Naive thymus-derived CD4-positive, alpha-beta T cell (primary cell): Measurements from ENCODE around the gene CDX1. TPM values are rescaled to one million over a fixed set of nuclear protein-coding genes. Genes with fewer than 3 reads are reported as not detected.

Experiments used
- ATAC-seq: fragments of 150-1000 bp; cut with Tn5 transposase; 2 replicates; pipeline ENCODE4 v1.10.0; 2021; ENCODE audit warnings: mild to moderate bottlenecking, moderate library complexity
- CTCF ChIA-PET: fragments of 350-600 bp; sonication (Branson Sonifier 250); formaldehyde crosslinking; loops from one replicate; lab custom pipeline; 2021; ENCODE audit warnings: antibody characterized with exemption; lab: Charles Lee
- POLR2A ChIA-PET: fragments of 350-600 bp; sonication (Branson Sonifier 250); formaldehyde crosslinking; loops from one replicate; lab custom pipeline; 2021; ENCODE audit warnings: antibody characterized with exemption, inconsistent platforms; lab: Charles Lee
- DNase-seq, 9 donors: peaks; one replicate each; pipeline versions ENCODE4 v3.0.0 to v3.0.0-alpha.2; 2020 to 2022; ENCODE audit warnings: mixed read lengths in 1 of 9
- H3K27ac ChIP-seq: one replicate; pipeline ENCODE4 v1.7.0; 2013; ENCODE audit warnings: mild to moderate bottlenecking, low read depth, low read length, moderate library complexity
- H3K27me3 ChIP-seq, 2 donors: one replicate each; pipeline ENCODE4 v1.7.0; 2013; ENCODE audit warnings: low read length in 2 of 2, mild to moderate bottlenecking in 2 of 2, moderate library complexity in 2 of 2; ENCODE audit not compliant: control insufficient read depth in 2 of 2, insufficient read depth in 2 of 2
- H3K36me3 ChIP-seq, 3 experiments: 1 replicate in 2 of 3; 2 replicates in 1 of 3; pipeline ENCODE4 v1.7.0; 2013; ENCODE audit warnings: low read length in 3 of 3, mild to moderate bottlenecking in 3 of 3, moderate library complexity in 1 of 3; ENCODE audit not compliant: insufficient read depth in 3 of 3, control insufficient read depth in 2 of 3
- H3K4me1 ChIP-seq, 2 donors: one replicate each; pipeline ENCODE4 v1.7.0; 2013; ENCODE audit warnings: low read length in 2 of 2, mild to moderate bottlenecking in 2 of 2, moderate library complexity in 1 of 2; ENCODE audit not compliant: control insufficient read depth in 2 of 2, insufficient read depth in 2 of 2
- H3K4me3 ChIP-seq: 2 replicates; pipeline ENCODE4 v1.7.0; 2013; ENCODE audit warnings: mild to moderate bottlenecking, low read length
- H3K9me3 ChIP-seq, 3 experiments: 1 replicate in 2 of 3; 2 replicates in 1 of 3; pipeline ENCODE4 v1.7.0; 2013; ENCODE audit warnings: low read length in 3 of 3; ENCODE audit not compliant: control insufficient read depth in 2 of 3
- H3K27ac Mint-ChIP-seq, 9 donors: one replicate each; pipeline ENCODE4 v1.8.0; 2020 to 2022; ENCODE audit warnings: mixed read lengths in 9 of 9, mild to moderate bottlenecking in 8 of 9, moderate library complexity in 5 of 9, inconsistent platforms in 2 of 9
- H3K27me3 Mint-ChIP-seq, 5 donors: one replicate each; pipeline ENCODE4 v1.8.0; 2021 to 2022; ENCODE audit warnings: mixed read lengths in 5 of 5, mild to moderate bottlenecking in 1 of 5
- H3K36me3 Mint-ChIP-seq, 5 donors: one replicate each; pipeline ENCODE4 v1.8.0; 2020 to 2022; ENCODE audit warnings: mixed read lengths in 5 of 5, mild to moderate bottlenecking in 3 of 5, inconsistent platforms in 1 of 5
- H3K4me1 Mint-ChIP-seq, 7 donors: one replicate each; pipeline ENCODE4 v1.8.0; 2020 to 2022; ENCODE audit warnings: mixed read lengths in 7 of 7, mild to moderate bottlenecking in 3 of 7, inconsistent platforms in 1 of 7
- H3K4me3 Mint-ChIP-seq, 10 donors: one replicate each; pipeline ENCODE4 v1.8.0; 2020 to 2022; ENCODE audit warnings: mild to moderate bottlenecking in 10 of 10, mixed read lengths in 10 of 10, moderate library complexity in 6 of 10, inconsistent platforms in 2 of 10
- H3K9me3 Mint-ChIP-seq, 11 donors: one replicate each; pipeline ENCODE4 v1.8.0; 2020 to 2022; ENCODE audit warnings: mixed read lengths in 11 of 11, mild to moderate bottlenecking in 4 of 11, inconsistent platforms in 1 of 11, moderate library complexity in 1 of 11
- intact Hi-C, 2 donors: fragments of 100-400 bp; cut with micrococcal nuclease; formaldehyde crosslinking; loops; one replicate each; pipeline ENCODE4 v1.15.1; 2023
- polyA plus RNA-seq, 2 donors: library from polyadenylated mRNA; unstranded; fragments of 300-500 nt; fragmentation: Illumina TruSeq; gene quantifications; one replicate each; pipeline ENCODE4 v1.2.3, GENCODE V29; 2021
- total RNA-seq, 6 experiments: library from RNA in 5 of 6; stranded (reverse) in 5 of 6; gene quantifications; 1 replicate in 5 of 6; 2 replicates in 1 of 6; pipeline ENCODE4 v1.2.3 and lab custom pipeline; 2021 to 2026

The CDX1 gene
- total and polyA plus RNA-seq, 7 experiments from 2014 or later = not detected

- intact Hi-C loops = no loop called here
- CTCF ChIA-PET = no interaction called here
- no peak for ATAC-seq
Measured at GRCh38 chr5:150131461-150131860, 35.1 kb upstream of the CDX1 start.

DNA sequence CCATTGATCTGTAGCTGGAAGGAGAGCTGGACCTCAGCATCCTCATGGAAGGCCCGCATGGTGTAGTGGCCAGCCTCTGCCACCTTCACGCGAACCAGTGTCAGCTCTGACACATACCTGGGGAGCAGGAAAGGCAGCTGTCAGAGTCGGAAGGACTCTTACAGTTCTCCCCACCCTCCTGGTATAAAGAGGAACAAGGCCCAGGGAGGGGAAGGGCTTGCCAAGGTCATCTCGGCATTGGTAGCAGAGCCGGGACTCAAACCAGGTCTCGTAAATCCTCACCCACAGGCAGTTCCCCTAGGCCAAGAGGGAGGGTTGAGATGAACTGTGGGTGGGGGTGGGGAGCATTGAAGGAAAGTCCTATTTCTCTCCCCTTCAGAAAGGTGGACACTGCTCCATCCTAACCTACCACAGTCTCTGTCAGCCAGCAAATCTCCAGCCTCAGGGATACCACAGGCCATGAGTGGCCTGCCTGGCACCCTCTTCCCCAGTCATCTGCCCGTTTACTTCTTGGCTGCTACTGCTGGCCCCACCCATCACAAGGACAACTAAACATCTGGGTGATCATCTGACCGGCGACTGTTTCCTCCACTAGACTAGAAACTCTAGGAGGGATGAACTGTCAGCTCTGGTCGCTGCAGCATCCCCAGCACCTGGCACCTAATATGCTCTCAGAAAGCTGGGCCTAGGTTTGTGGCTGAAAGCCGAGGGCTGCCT lies 34.4 kb upstream of the CDX1 start:
- Mint-ChIP-seq H3K4me3 (no peak overlapping the region), H3K27ac (peak overlapping the region in 1 of 9 donors; percentile 59), H3K4me1 (peaks cover 0 to 9% (median 0%) of the 10 kb centered on the region in 7 donors), H3K27me3 (peaks cover 0 to 3% (median 0%) of the 10 kb centered on the region in 5 donors), H3K36me3 (peaks cover 0 to 1% (median 0%) of the 10 kb centered on the region in 5 donors), H3K9me3 (no peaks in the 10 kb centered on the region)
- POLR2A ChIA-PET = no interaction called here
- Histone ChIP-seq H3K4me3 (no peak overlapping the region), H3K27me3 (no peaks in the 10 kb centered on the region), H3K4me1 (no peaks in the 10 kb centered on the region), H3K9me3 (no peaks in the 10 kb centered on the region), H3K36me3 (peaks cover 0 to 3% (median 0%) of the 10 kb centered on the region in 3 experiments), H3K27ac (no peak overlapping the region)
- CTCF ChIA-PET = no interaction called here
- DNase-seq (no peak), ATAC-seq (peak; percentile 37)
- intact Hi-C loops = no loop called here

More at GRCh38 chr5:150131461-150131860, 35.1 kb upstream of the CDX1 start:
- Mint-ChIP-seq H3K4me3 (no peak overlapping the region), H3K4me1 (peaks cover 0 to 9% (median 0%) of the 10 kb centered on the region in 7 donors), H3K36me3 (peaks cover 0 to 1% (median 0%) of the 10 kb centered on the region in 5 donors), H3K27me3 (peaks cover 0 to 3% (median 0%) of the 10 kb centered on the region in 5 donors), H3K9me3 (no peaks in the 10 kb centered on the region), H3K27ac (no peak overlapping the region)
- Histone ChIP-seq H3K4me1 (no peaks in the 10 kb centered on the region), H3K4me3 (no peak overlapping the region), H3K27ac (no peak overlapping the region), H3K36me3 (peaks cover 0 to 3% (median 0%) of the 10 kb centered on the region in 3 experiments), H3K27me3 (no peaks in the 10 kb centered on the region), H3K9me3 (no peaks in the 10 kb centered on the region)
- no peak for DNase-seq
- POLR2A ChIA-PET = no interaction called here

DNA sequence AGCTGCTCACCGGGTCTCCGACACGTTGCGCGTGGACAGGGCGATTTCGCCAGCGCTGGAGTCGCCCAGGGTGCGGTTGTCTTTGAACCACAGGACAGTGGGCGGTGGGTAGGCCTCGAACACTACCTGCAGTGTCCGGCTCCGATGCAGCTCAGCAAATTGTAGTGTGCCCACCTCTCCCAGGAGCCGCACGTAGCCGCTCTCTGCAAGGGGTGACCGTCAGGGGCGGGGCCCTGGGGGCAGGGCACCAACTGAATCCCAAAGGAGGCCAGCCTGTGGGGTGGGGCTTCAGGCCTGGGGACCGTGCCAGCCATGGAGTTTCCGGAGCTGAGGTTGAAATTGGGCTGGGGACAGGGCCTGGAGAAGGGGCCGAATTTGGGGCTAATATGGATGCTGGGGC lies 33.8 kb upstream of the CDX1 start:
- ATAC-seq = no peak
- Mint-ChIP-seq H3K36me3 (peaks cover 0 to 1% (median 0%) of the 10 kb centered on the region in 5 donors), H3K27ac (no peak overlapping the region)

DNA sequence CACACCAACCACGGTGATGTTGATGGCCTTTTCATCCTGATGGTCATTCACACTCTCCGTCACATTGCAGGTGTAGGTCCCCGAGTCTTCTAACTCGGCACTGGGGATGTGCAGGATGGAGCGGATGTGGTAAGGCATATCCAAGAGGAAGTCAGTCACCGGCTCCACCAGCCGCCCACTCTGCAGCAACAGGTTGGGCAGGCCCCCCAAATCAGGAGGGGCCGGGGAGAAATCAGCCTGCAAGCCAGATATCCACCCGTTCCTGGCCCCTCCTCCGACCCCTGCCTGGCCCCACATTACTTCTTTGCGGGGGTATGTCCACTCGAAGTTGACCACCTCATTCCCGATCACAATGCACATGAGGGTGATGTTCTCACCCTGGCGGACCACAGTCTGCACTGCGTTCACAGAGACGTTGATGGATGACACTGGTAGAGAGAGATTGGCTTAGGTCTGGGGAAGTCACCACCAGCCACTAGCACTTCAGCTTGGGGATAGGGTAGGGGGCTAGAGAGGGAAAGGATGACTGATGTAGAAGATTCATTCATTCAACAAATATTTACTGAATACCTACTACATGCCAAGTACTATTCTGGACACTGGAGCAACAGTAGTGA lies 32.9 kb upstream of the CDX1 start:
- Mint-ChIP-seq H3K4me1 (peaks cover 0 to 9% (median 0%) of the 10 kb centered on the region in 7 donors), H3K27me3 (no peaks in the 10 kb centered on the region), H3K27ac (no peak overlapping the region), H3K9me3 (no peaks in the 10 kb centered on the region), H3K36me3 (peaks cover 0 to 1% (median 0%) of the 10 kb centered on the region in 5 donors), H3K4me3 (no peak overlapping the region)
- Histone ChIP-seq H3K4me3 (no peak overlapping the region), H3K9me3 (no peaks in the 10 kb centered on the region), H3K27me3 (no peaks in the 10 kb centered on the region), H3K27ac (no peak overlapping the region), H3K36me3 (peaks cover 0 to 3% (median 0%) of the 10 kb centered on the region in 3 experiments), H3K4me1 (no peaks in the 10 kb centered on the region)
- CTCF ChIA-PET = no interaction called here
- DNase-seq = no peak
- intact Hi-C loops = no loop called here
- no peak for ATAC-seq
- POLR2A ChIA-PET = no interaction called here

More for the DNA sequence above, 33.8 kb upstream of the CDX1 start:
- Mint-ChIP-seq H3K9me3 (no peaks in the 10 kb centered on the region), H3K4me3 (no peak overlapping the region), H3K4me1 (peaks cover 0 to 9% (median 0%) of the 10 kb centered on the region in 7 donors), H3K27me3 (peaks cover 0 to 3% (median 0%) of the 10 kb centered on the region in 5 donors)
- intact Hi-C loops = no loop called here
- Histone ChIP-seq H3K4me1 (no peaks in the 10 kb centered on the region), H3K36me3 (peaks cover 0 to 3% (median 0%) of the 10 kb centered on the region in 3 experiments), H3K27ac (no peak overlapping the region), H3K27me3 (no peaks in the 10 kb centered on the region), H3K9me3 (no peaks in the 10 kb centered on the region), H3K4me3 (no peak overlapping the region)
- CTCF ChIA-PET = no interaction called here
- DNase-seq = no peak
- POLR2A ChIA-PET = no interaction called here

DNA sequence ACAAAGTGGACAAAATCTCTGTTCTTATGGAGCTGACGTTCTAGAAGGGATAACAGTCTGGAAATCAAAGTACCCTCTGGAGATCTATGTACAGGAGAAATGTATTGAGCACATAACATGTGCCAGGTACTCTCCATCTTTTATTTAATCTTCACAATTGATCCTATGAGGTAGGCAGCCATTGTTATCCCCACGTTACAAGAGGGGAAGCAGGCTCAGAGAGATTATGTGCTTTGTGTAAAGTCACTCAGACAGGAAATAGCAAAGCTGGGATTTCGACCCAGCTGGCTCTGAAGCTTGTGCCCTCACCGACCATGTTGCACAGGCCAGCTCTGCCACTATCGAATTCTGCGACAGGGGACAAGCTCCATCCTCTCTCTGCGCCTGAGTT lies 32.4 kb upstream of the CDX1 start:
- H3K36me3 ChIP-seq = peaks cover 0 to 3% (median 0%) of the 10 kb centered on the region in 3 experiments
- ChIA-PET POLR2A (no interaction called here), CTCF (no interaction called here)
- Mint-ChIP-seq H3K27me3 (no peaks in the 10 kb centered on the region), H3K27ac (no peak overlapping the region), H3K4me3 (no peak overlapping the region), H3K9me3 (no peaks in the 10 kb centered on the region), H3K36me3 (peaks cover 0 to 1% (median 0%) of the 10 kb centered on the region in 5 donors), H3K4me1 (peaks cover 0 to 9% (median 0%) of the 10 kb centered on the region in 7 donors)
- no peak for DNase-seq
- H3K4me3 ChIP-seq = no peak overlapping the region
- H3K9me3 ChIP-seq = no peaks in the 10 kb centered on the region
- H3K4me1 ChIP-seq = no peaks in the 10 kb centered on the region
- intact Hi-C loops = no loop called here
- H3K27ac ChIP-seq = no peak overlapping the region
- H3K27me3 ChIP-seq = no peaks in the 10 kb centered on the region
- ATAC-seq = no peak

DNA sequence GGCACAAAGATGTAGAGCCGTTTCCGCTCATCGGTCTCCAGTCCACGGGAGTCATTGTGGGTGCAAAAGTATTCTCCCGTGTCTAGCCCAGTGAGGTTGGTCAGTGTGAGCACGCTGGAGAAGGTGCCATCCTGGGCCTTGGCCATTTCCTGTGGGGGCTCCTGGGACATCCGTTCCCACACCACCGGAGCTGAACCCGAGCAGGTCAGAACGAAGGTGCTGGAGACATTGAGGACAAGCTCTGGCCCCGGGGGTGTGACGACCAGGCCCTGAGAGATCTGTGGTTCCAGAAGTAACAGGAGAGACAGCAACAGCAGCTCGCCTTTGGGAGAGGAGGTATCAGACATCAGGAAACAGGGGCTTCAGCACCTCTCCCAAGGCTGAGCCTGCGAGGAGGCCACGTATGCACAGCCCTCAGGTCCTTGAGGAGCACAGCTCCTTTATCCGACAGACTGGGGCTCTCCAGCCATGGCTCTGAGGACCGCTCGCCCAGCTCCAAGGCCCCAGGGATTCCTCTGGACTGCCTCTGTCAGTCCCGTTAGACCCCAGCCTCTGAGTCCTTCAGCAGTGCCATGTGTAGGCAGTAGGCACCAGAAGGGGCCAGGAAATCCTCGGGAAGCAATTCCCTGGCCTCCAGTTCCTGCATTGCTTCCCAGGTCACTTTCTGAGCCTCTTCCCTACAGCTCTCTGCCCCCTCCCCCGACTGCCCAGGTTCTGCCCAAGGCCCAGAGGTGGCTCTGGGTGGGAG lies 30.8 kb upstream of the CDX1 start:
- Histone ChIP-seq H3K36me3 (peaks cover 0 to 3% (median 0%) of the 10 kb centered on the region in 3 experiments), H3K27me3 (no peaks in the 10 kb centered on the region), H3K4me1 (no peaks in the 10 kb centered on the region), H3K27ac (no peak overlapping the region), H3K9me3 (no peaks in the 10 kb centered on the region), H3K4me3 (no peak overlapping the region)
- no peaks in the 10 kb centered on the region for H3K36me3 Mint-ChIP-seq
- H3K9me3 Mint-ChIP-seq = no peaks in the 10 kb centered on the region
- POLR2A ChIA-PET = no interaction called here
- H3K27ac Mint-ChIP-seq = no peak overlapping the region
- H3K4me3 Mint-ChIP-seq = no peak overlapping the region
- intact Hi-C loops = no loop called here
- ATAC-seq (no peak), DNase-seq (no peak)
- no peaks in the 10 kb centered on the region for H3K27me3 Mint-ChIP-seq
- peaks cover 0 to 6% (median 0%) of the 10 kb centered on the region in 7 donors for H3K4me1 Mint-ChIP-seq
- CTCF ChIA-PET = no interaction called here
